SU-DHL-6 (cell line): ENCODE data around the gene RPS15.

ENCODE experiments used
- EZH2phosphoT487 ChIP-seq: fragments of 200-600 bp; sonication (generic), shearing (Covaris generic); conservative IDR thresholded peaks from 2 replicates; pipeline ENCODE4 v1.6.1; 2018; ENCODE audit warnings: mild to moderate bottlenecking, antibody characterized with exemption, low read length, moderate library complexity, mixed read lengths
- TF ChIP-seq, protein P1 (sequence below): fragments of 200-600 bp; sonication (generic); IDR thresholded peaks from one replicate; pipeline ENCODE4 v1.5.1; 2017; ENCODE audit warnings: antibody characterized with exemption, mild to moderate bottlenecking, low read length, moderate library complexity; ENCODE audit not compliant: insufficient read depth, poor library complexity, severe bottlenecking

DNA sequence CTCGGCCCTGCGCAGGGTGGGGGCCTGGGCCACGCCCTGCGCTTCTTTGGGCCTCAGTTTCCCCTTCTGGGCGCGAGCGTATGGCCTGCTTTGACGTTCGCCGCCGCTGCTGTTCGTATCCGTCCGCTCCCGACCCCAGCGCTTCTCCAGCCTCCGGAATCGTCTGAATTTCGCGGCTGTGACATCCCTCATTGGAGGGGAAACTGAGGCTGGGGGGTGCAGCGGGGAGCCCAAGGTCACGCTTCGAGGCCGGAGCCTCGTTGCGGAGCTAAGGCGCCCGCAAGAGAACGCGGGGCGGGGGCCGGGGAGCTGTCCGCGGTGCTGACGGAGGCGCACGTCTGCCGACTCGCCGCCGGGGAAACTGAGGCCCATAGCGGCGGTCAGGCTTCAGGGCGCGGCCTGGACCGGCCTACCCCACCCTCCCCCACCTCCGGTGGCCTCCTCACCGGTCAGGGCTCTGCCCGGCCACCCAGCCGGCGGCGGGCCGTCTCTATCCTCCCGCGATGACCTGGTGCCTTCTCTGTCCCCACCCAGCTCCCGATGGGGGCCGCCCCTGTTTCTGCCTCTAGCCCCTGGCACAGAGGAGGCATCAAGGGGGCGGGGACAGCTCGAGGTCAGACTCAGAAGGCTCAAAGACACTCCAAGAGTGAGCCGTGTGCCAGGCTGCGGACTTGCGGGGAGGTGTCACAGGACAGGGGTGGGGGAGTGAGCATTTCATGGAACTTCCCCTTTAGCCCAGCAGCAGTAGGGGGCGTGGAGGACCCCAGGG is 8.7 kb downstream of the RPS15 start:
- TF ChIP-seq, protein P1, sequence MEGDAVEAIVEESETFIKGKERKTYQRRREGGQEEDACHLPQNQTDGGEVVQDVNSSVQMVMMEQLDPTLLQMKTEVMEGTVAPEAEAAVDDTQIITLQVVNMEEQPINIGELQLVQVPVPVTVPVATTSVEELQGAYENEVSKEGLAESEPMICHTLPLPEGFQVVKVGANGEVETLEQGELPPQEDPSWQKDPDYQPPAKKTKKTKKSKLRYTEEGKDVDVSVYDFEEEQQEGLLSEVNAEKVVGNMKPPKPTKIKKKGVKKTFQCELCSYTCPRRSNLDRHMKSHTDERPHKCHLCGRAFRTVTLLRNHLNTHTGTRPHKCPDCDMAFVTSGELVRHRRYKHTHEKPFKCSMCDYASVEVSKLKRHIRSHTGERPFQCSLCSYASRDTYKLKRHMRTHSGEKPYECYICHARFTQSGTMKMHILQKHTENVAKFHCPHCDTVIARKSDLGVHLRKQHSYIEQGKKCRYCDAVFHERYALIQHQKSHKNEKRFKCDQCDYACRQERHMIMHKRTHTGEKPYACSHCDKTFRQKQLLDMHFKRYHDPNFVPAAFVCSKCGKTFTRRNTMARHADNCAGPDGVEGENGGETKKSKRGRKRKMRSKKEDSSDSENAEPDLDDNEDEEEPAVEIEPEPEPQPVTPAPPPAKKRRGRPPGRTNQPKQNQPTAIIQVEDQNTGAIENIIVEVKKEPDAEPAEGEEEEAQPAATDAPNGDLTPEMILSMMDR, result no peak
- no peak for TF ChIP-seq EZH2phosphoT487
